Fibroblast of lung (primary cell): Measurements from ENCODE around the gene UBQLN3. TPM values are rescaled to one million over a fixed set of nuclear protein-coding genes. Genes with fewer than 3 reads are reported as not detected.

Experiments
- DNase-seq, 2 donors: peaks; one replicate each; pipeline versions ENCODE4 v3.0.0 to v3.0.0-alpha.2; 2010; ENCODE audit warnings: low read depth in 2 of 2
- H2AFZ ChIP-seq: 2 replicates; pipeline ENCODE4 v1.5.1; 2012; ENCODE audit warnings: low read length, control low read depth, inconsistent platforms
- H3K27ac ChIP-seq: 2 replicates; pipeline ENCODE4 v1.5.1; 2011; ENCODE audit warnings: low read length, control low read depth; ENCODE audit not compliant: insufficient read depth
- H3K27me3 ChIP-seq: 2 replicates; pipeline ENCODE4 v1.5.1; 2011; ENCODE audit warnings: mild to moderate bottlenecking, low read length; ENCODE audit not compliant: control insufficient read depth, insufficient read depth
- H3K36me3 ChIP-seq: 2 replicates; pipeline ENCODE4 v1.5.1; 2011; ENCODE audit warnings: low read length; ENCODE audit not compliant: control insufficient read depth, insufficient read depth
- H3K4me1 ChIP-seq: 2 replicates; pipeline ENCODE4 v1.5.1; 2011; ENCODE audit warnings: low read length; ENCODE audit not compliant: control insufficient read depth, insufficient read depth; ENCODE audit errors: extremely low read depth
- H3K4me2 ChIP-seq: 2 replicates; pipeline ENCODE4 v1.5.1; 2011; ENCODE audit warnings: low read length, control low read depth; ENCODE audit not compliant: insufficient read depth; ENCODE audit errors: extremely low read depth
- H3K4me3 ChIP-seq, 4 experiments: fragments of 200-600 bp in 1 of 4; sonication (generic) in 1 of 4; replicated peaks in 1 of 4; 2 replicates each; pipeline ENCODE4 v1.5.1; 2011 to 2016; ENCODE audit warnings: low read length in 4 of 4, low read depth in 3 of 4, mild to moderate bottlenecking in 3 of 4, control low read depth in 2 of 4, inconsistent platforms in 1 of 4, mixed read lengths in 1 of 4; ENCODE audit not compliant: insufficient read depth in 1 of 4; ENCODE audit errors: control extremely low read depth in 1 of 4
- H3K79me2 ChIP-seq: 2 replicates; pipeline ENCODE4 v1.5.1; 2012; ENCODE audit warnings: mild to moderate bottlenecking, low read length, inconsistent platforms; ENCODE audit not compliant: control insufficient read depth, insufficient read depth
- H3K9ac ChIP-seq: 2 replicates; pipeline ENCODE4 v1.5.1; 2011; ENCODE audit warnings: mild to moderate bottlenecking, low read length, control low read depth; ENCODE audit not compliant: insufficient read depth
- H3K9me3 ChIP-seq: 2 replicates; pipeline ENCODE4 v1.5.1; 2012; ENCODE audit warnings: low read depth, low read length; ENCODE audit not compliant: control insufficient read depth, insufficient read depth
- H4K20me1 ChIP-seq: 2 replicates; pipeline ENCODE4 v1.5.1; 2011; ENCODE audit warnings: low read length; ENCODE audit not compliant: control insufficient read depth, insufficient read depth; ENCODE audit errors: extremely low read depth
- EZH2 ChIP-seq: IDR thresholded peaks from 2 replicates; pipeline ENCODE4 v1.5.1; 2012; ENCODE audit warnings: low read length, control low read depth, mild to moderate bottlenecking; ENCODE audit errors: missing control alignments
- polyA plus RNA-seq, 2 donors: library from polyadenylated mRNA; depleted of rRNA in 1 of 2; stranded (reverse) in 1 of 2; unstranded in 1 of 2; fragments of >200 nt; gene quantifications; 2 replicates each; pipeline ENCODE4 v1.2.1, GENCODE V29; 2011 to 2012; ENCODE audit warnings: missing spikeins in 1 of 2
- total RNA-seq: library from RNA; depleted of rRNA; stranded (reverse); fragments of >200 nt; gene quantifications from 2 replicates; pipeline ENCODE4 v1.2.1, GENCODE V29; 2014
- TF ChIP-seq, protein P1 (sequence below), 2 donors: IDR thresholded peaks in 1 of 2; conservative IDR thresholded peaks in 1 of 2; 1 replicate in 1 of 2; 2 replicates in 1 of 2; pipeline ENCODE4 v1.5.1; 2011 to 2012; ENCODE audit warnings: low read length in 2 of 2, control low read depth in 1 of 2, inconsistent platforms in 1 of 2, low read depth in 1 of 2, mild to moderate bottlenecking in 1 of 2

The UBQLN3 gene
- total and polyA plus RNA-seq, 2 donors (not counting 1 experiment from before 2014, with no cell fraction given), result 0.17 TPM; not detected in 1

DNA sequence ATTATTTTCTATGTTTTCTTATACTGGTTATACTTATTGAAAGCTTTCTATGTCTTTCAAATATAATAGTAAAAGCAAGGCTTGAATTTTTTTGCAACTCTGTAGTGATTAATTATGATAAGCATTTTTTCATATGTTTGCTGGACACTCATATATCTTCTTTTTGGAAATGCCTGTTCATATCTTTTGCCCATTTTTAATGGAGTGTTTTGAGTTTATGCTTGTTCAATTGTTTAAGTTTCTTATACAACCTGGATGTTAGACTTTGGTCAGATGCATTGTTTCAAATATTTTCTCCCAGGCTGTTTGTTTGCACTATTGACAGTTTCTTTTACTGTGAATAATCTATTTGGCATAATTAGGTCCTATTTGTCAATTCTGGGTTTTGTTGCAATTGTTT, 26.7 kb upstream of the UBQLN3 start:
- no peaks in the 10 kb centered on the region for H4K20me1 ChIP-seq
- H3K4me1 ChIP-seq, result no peaks in the 10 kb centered on the region
- no peak overlapping the region for H3K27ac ChIP-seq
- H3K4me2 ChIP-seq, result no peak overlapping the region
- no peak overlapping the region for H3K9ac ChIP-seq
- no peak for TF ChIP-seq EZH2
- TF ChIP-seq, protein P1, sequence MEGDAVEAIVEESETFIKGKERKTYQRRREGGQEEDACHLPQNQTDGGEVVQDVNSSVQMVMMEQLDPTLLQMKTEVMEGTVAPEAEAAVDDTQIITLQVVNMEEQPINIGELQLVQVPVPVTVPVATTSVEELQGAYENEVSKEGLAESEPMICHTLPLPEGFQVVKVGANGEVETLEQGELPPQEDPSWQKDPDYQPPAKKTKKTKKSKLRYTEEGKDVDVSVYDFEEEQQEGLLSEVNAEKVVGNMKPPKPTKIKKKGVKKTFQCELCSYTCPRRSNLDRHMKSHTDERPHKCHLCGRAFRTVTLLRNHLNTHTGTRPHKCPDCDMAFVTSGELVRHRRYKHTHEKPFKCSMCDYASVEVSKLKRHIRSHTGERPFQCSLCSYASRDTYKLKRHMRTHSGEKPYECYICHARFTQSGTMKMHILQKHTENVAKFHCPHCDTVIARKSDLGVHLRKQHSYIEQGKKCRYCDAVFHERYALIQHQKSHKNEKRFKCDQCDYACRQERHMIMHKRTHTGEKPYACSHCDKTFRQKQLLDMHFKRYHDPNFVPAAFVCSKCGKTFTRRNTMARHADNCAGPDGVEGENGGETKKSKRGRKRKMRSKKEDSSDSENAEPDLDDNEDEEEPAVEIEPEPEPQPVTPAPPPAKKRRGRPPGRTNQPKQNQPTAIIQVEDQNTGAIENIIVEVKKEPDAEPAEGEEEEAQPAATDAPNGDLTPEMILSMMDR (conservative IDR thresholded peaks at IDR 0.05 in 1 of 2, IDR thresholded peaks at IDR 0.05 in 1 of 2; ENCODE audit: low read depth in 1 of 2, low read length in 2 of 2), result no peak
- H3K79me2 ChIP-seq, result no peaks in the 10 kb centered on the region
- H3K9me3 ChIP-seq, result no peaks in the 10 kb centered on the region
- no peaks in the 10 kb centered on the region for H3K36me3 ChIP-seq
- no peak for DNase-seq
- H2AFZ ChIP-seq, result no peak overlapping the region
- H3K27me3 ChIP-seq, result no peaks in the 10 kb centered on the region
- no peak overlapping the region for H3K4me3 ChIP-seq

DNA sequence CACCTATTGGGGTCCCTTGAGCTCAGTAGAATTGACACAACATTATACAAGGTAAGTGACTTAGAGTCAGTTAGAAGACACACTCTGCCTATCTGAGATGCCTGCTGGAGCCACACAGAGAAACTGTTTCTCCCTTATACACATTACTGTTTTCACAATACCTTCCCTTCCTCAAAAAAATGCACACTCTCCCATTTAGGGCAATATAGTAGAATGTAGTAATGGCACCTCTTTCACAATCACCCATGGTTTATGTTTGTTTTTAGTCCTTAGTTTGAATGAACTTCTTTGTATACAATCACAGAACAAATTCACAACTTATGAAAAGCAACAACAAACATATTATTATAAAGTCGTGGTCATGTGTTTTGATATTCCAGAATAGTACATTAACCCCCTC, 24.3 kb upstream of the UBQLN3 start:
- H3K4me1 ChIP-seq, result no peaks in the 10 kb centered on the region
- H4K20me1 ChIP-seq, result no peaks in the 10 kb centered on the region
- H3K79me2 ChIP-seq, result no peaks in the 10 kb centered on the region
- no peak overlapping the region for H2AFZ ChIP-seq
- no peaks in the 10 kb centered on the region for H3K27me3 ChIP-seq
- no peak overlapping the region for H3K4me2 ChIP-seq
- DNase-seq, result no peak
- no peak overlapping the region for H3K9ac ChIP-seq
- TF ChIP-seq, protein P1 (conservative IDR thresholded peaks at IDR 0.05 in 1 of 2, IDR thresholded peaks at IDR 0.05 in 1 of 2; ENCODE audit: low read depth in 1 of 2, low read length in 2 of 2), result no peak
- no peak for TF ChIP-seq EZH2
- no peak overlapping the region for H3K4me3 ChIP-seq
- no peaks in the 10 kb centered on the region for H3K9me3 ChIP-seq
- H3K36me3 ChIP-seq, result no peaks in the 10 kb centered on the region
- no peak overlapping the region for H3K27ac ChIP-seq

DNA sequence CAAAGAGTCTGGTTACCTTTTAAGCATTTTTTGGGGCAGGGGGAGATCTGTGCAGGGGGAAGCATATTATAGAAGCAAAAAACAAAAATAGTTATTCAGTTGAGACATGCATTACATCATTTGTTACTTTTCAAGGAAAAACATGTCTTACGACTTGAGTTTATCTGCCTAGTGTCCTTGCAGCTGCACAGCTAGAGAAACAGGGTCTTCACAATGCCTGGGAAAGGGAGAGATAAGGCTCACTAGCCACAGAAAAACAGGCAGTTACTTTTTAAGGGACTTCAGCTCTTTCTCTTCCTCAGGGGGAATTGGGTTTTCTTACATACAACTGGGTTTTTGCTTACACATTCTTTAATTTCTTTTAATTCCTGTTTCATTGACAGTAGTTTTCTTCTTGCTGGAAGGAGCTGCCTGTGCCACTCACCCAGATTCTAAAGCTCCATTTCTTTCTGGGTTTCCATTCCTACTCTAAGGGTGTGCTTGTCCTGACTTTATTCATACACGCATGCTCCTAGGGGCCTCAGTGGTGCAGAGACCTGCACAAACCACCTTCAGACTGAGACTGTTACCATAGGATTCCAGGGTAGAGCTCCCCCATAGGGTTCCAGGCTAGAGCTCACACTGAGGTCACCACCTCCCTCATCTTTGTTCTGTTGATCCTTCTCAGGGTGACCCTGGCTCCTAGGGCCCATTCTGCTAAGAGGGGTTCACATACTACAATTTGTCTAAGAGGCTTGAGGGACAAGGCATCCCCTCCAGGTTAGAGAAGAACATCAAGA, 21.5 kb upstream of the UBQLN3 start:
- TF ChIP-seq, protein P1 (conservative IDR thresholded peaks at IDR 0.05 in 1 of 2, IDR thresholded peaks at IDR 0.05 in 1 of 2; ENCODE audit: low read depth in 1 of 2, low read length in 2 of 2), result no peak
- no peak for TF ChIP-seq EZH2
- no peak overlapping the region for H3K27ac ChIP-seq
- H3K79me2 ChIP-seq, result no peaks in the 10 kb centered on the region
- no peak overlapping the region for H2AFZ ChIP-seq
- no peaks in the 10 kb centered on the region for H3K4me1 ChIP-seq
- H3K9me3 ChIP-seq, result no peaks in the 10 kb centered on the region
- H3K4me2 ChIP-seq, result no peak overlapping the region
- H4K20me1 ChIP-seq, result no peaks in the 10 kb centered on the region
- no peak overlapping the region for H3K9ac ChIP-seq
- H3K4me3 ChIP-seq, result no peak overlapping the region
- H3K27me3 ChIP-seq, result no peaks in the 10 kb centered on the region
- H3K36me3 ChIP-seq, result no peaks in the 10 kb centered on the region
- DNase-seq, result no peak
